Measurements from ENCODE around the gene WNT7B.
A peak's percentile ranks its signal among the peaks of the same experiment; 100 is the strongest.
"Not testable (repeated sequence)": the region's sequence is repeated elsewhere in the genome, so short reads cannot be mapped to it uniquely, and the experiment has no call there.

The WNT7B gene

DNA sequence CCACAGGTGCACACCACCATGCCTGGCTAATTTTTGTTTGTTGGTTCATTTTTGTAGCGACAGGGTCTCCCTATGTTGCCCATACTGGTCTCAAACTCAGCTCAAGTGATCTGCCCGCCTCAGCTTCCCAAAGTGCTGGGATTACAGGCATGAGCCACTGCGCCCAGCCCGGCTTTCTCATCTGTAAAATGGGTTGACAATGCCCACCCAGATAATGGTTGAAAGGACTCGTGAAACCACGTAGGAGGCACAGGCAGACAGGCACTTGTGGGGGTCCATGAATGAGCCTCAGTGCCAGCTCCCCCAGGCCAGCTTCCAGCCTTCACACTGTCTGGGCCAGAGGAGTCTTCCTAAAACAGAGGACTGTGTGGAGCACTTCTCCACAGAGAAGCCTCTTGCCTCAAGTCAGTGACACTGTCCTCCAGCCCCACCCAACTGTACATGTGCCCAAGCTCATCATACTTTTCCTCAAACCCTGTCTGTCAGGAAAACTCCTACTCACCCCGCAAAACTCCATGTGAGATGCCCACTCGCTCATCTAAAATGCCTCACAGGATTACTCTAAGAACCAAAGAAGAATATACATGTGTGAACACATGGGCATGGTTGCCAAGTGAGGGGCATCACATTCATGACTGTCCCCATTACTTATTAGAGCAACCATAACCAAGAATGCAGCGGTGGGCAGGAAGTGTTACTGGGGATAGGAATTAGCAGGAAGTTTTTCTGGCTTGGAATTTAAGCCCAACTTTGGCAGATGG lies 32.1 kb upstream of the WNT7B start:
- no peak for DNase-seq

DNA sequence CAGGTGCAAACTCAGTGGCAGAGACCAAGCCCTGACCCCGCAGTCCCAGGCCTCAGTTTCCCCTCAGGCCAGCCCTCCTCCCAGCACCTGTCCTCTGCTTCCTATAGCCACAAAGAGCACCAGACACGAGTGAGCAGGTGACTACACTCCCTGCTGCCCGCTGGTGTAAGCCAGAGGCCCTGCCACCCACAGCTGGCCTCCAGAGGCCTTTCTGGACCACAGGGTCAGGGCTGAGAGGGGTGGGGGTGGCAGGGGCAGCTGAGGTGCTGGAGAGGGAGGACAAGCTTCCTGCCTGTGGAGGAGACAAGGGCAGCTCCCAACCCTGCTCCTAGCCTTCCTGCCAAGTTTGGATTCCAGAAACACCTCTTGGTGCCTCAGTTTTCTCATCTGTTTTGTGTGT lies 31.3 kb upstream of the WNT7B start:
- DNase-seq, result no peak

DNA sequence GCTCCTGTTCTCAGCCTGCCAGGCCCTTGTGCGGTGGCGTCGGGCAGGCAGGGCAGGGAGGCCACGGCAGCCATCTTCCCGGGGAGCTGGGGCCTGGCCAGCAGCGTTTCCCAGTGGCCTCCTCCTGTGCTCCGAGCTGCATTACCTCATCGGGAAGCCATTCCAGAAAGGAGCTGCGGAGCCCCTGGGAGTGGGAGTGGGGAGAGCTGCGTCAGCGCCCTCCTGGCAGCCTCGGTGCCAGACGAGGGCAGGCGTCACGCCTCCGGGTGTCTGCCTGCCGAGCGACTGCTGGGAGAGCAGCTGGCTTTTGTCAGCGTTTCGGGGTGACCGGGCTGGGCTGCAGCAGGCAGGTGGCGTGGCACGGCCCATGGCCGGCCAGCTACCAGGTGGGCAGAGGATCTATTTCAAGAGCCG lies 30.9 kb upstream of the WNT7B start:
- DNase-seq, result peak in 14 of 56 donors; percentile 32 to 66 (median 49)

DNA sequence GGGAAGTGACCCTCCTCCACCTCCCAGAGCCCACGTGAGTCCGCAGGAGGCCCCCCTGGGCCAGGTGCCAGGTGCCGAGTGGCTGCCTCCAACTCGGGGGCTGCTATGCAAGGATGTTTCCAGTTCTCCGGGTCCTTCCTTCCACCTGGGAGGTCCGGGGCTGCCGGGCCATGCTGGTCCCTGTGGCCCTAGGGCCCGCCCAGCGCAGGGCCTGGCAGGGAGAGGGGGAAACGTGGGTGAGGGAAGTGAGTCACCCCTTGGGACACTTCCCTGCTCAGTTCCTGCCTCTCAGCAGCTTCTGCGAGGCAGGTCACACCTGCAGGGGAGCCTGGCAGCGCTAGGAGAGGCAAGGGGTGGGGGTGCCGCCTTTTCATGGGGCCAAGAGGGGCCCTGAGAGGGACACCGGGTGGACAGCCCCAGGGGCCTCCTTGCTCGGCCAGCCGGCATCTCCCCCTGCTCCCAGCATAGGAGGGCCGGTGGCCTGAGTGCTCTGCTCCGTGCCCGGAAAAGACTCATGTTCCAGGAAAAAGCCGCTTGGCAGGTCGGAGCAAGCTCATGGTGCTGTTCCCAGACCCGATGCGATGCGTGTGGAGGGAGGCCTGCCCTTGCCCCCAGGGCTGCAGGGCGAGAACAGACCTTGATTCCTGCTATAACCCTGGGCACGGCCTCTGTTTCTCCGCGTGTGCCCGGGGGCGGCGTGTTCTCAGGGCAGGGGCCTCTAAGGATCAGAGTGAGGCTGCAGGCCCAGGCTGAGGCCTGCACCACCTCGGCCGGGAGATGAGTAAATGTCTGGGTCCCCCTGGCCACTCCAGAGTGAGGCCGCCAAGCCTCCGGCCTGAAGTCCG lies 30.3 kb upstream of the WNT7B start:
- DNase-seq, result no peak

DNA sequence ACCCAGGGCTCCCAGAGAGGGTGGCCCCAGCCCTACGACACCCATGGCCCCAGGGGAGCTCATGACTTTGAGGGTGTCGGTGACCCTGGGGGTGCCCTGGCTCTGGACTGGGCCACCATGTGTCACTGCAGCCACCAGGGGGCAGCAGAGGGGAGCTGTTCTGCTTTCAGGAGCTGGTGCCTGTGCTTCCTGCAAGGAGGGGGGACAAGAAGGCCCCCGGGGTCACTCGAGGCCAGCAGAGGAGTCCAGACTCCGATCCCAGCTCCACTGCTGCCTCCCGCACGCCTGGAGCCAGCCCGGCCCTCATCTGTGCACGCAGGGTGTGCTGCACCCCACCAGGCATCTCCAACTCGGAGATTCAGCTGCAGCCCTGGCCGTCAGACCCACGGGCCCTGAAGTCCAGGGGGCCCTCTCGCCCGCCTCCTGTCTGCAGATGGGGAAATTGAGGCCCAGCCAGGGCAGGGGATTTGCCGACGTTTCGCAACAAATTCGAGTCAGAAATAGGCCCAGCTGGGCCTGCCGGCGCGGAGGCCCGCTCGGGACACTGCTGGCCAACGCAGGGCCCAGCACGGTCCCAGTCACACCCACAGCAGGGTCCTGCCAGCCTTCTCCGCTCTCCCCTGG lies 29.5 kb upstream of the WNT7B start:
- peak in 55 of 56 donors; percentile 39 to 95 (median 83) for DNase-seq

DNA sequence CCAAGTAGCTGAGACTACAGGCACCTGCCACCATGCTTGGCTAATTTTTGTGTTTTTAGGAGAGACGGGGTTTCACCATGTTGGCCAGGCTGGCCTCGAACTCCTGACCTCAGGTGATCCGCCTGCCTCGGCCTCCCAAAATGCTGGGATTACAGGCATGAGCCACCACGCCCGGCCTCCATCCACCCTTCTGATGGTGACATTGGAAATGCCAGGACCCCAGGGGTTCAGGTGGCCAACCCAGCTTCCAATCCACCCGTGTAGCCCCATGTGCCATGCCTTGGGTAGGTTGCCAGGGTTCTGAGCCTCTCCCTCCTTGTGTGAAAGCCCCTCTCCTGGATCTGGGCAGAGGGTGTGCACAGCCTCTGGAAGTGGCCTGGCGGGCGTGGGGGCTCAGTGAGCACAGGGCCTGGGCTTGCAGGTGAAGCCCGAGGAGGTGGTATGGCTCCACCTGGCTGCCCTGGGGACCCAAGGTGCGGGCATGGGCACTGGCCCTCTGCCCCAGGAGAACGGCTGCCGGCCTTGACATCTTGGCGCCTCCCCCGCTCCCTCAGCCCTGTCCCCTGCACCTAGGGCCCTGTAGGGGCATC lies 28.2 kb upstream of the WNT7B start:
- DNase-seq, result not testable (repeated sequence)

DNA sequence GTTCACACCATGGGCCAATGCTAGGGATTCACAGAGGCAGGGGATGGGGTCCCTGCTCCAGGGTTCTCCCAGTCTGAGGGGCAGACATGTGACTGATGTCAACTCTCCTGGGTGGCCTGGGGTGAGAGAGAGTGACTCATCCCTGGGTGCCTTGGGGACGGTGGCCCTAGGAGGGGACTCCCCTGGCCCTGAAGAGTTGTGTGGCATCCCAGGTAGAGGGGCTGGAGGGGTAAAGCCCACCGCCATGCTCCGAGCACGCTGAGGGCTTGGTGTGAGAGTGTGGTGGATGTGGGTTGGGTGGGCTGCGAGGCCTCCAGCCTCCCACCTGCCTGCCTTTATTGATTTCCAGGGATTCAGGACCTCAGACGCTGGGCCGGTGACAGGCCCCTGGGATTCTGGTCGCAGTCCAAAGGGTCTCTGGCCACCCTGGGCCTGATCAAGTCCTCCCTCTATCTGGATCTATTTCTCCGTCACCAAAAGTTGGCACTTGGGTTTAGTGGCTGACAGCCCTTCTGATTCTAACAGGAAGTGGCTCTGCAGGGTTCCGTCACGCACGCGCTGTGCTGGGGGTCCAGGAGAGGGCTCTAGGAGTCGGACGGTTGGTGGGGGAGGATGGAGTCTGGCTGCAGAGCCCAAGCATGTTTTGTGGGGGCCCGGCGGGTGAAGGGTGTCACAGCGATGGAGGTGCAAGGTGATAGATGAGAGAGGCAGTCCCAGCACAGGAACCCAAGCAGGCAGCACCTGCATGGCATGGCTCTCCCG lies 27.3 kb upstream of the WNT7B start:
- no peak for DNase-seq

DNA sequence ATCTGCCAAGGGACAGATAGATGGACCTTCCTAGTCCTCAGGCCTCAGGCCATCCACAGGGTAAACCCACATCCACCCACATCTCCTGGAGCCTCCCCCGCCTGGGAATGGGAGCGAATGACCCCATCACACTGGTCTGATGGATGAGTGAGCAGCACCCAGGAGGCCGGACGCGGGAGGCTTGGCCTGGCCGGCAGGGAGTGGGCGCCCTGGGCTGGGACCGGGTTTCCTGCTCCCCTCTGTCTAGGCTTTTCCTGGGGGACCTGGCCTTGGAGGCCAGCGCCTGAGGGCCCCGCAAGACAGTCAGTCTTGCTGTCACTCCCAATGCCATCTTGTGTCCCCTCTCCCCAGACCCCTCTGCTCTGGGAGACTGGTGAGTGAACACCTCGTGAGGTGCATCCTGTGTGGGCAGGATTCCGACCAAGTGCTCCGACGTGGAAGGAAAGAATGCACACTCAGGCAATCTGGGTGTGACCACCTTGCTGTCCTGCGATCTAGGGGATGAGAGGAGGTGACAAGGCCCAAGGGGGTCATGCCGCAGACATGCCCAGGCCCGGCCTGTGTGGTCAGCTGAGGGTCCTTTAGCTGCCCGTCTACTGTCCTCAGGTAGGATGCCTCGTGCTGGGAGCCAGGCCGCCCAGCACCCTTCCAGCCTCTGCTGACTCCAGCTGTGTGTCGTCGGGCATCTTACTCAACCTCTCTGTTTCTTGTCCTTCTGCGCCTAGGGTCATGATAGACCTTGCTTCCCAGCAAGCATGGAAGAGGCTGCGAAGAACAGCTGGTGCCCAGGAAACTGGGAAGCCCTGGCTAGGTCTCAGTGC lies 26.5 kb upstream of the WNT7B start:
- DNase-seq, result no peak

DNA sequence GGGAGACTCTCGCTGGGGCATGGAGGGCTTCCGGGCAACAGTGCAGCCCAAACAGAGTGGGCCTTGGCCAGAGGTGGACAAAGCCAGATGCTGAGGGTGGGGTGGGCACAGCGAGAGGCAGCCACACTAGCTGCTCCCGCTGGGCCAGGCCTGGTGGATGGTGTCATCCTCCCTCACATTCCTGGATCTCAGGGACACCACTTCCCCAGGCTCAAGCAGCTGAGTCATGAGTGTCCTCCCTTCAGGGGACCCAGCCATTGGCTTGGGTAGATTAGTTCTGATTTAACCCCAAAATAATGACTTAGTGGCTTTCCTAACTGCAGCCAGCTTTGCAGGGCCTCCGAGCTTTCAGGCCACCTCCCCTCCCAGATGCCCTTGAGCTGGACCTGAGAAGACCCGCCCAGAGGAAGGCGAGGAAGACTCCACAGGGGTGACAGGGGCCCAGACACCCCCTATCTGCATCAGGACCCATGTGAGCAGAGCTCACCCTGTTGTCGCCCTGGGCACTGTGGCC lies 25.9 kb upstream of the WNT7B start:
- DNase-seq, result no peak

DNA sequence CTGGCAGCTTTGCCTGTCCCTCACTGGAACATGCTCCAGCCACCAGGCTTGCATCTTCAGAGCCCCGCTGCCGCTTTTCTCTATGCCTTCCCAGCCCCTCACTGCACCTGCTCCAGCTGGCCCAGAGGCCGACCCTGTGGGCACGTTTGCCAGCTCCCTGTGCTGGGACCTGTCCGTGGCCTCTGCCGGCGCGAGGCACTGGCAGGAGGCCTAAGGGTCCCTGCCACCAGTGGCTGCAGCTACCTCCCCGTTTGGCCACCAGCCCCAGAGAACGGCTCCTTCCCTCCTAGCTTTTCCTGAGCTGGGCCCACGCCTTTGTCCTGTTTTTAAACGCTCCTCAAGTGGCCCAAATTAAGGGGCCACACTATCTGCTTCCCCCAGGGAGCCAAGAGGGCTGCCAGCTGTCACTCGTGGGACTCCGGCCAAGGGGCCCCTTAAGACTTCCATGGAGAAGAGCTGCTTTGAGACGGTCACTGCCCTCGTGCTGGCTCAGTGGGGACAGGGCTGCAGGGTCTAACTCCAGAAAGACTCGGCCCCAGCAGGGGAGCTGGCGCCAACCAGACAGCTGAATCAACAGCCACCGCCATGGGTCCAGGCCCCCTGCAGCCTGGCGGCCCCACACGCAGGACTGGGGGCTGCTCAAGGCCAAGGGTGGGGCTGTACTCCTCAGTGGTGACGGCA lies 24.6 kb upstream of the WNT7B start:
- DNase-seq, result no peak

DNA sequence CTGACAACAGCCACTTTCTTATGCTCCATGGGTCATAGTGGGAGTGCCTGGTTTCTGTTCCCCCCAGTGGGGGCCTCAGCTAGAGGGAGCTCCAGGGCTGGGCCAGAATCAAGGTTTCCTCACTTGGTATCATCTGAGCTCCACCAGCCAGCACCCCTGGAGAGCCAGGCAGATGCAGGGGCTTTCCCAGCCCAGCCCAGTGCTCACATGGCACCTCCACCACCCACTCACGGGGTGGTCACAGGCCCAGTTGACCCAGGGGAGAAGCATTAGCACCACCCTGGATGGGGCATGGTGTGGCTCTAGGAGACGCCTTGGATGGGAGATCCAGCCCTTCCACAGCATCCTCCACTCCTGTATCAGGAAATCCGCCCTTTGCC lies 24.1 kb upstream of the WNT7B start:
- DNase-seq, result no peak

DNA sequence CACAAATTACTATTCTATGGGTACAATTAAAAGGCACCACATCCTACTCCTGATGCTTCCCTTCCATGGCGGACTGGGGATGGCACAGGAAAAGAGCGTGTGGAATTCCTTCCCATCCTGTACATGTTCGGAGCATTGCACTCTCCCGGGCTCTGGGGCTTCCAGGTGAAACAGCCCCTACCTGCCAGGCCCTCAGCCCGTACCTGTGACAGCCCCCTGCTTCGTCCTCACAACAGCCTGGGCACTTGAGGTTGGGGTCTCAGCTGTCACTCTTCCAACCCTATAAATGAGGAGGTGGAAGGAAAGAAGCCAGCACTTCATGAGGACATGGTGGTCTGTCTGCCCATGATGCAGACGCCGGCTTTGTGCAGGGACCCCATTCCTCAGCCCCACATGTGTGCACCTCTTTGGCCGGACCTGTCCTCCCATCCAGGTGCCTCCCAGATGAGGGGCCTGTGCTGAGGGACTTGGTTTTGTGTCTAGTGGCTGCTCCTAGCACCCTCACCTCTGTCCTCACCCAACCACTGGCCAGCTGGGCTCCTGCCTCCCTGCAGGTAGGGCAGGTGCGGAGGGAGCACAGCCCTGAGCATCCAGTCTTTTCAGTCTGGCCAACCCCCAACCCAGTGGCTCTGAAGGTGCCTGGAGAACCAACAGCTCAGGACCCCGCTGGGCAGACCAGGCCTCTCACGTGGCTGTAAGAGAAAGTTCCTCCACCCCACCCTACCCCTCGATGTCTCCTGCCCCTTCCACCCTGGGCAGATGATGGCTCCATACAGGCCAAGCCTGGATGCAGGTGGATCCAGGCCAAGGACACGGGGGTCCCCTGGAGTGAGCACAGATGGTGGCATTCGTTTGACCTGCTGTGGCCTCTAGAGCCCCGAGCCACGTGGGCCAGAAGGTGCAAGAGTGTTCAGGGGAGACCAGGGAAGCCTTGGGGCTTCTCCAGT lies 23.4 kb upstream of the WNT7B start:
- no peak for DNase-seq

DNA sequence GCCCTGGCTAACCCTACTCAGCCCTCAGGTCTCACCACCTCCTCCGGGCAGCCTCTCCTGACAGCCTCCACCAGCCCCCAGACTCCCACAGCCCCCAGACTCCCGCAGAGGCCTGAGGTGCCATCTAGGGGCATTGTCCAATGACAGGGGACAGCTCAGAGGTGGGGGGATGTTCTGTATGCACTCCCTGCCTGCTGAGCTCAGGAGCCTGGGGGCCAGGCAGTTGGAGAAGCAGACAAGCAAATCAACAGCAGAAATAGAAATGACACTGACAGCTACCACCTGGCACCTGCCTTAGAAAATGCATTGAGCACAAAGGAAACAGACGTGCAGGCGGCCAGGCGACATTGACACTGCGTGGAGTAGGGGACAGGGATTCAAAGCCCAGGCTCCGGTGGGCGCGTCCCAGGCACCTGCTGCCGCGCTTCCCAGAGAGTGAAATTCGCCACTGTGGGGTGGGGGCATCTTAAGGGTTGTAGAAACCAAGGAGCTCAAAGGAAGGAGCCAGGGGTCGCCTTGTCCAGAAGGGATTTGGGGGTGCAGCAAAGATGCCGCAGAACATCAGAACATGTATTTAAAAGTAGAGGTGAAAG lies 22.5 kb upstream of the WNT7B start:
- DNase-seq, result no peak

DNA sequence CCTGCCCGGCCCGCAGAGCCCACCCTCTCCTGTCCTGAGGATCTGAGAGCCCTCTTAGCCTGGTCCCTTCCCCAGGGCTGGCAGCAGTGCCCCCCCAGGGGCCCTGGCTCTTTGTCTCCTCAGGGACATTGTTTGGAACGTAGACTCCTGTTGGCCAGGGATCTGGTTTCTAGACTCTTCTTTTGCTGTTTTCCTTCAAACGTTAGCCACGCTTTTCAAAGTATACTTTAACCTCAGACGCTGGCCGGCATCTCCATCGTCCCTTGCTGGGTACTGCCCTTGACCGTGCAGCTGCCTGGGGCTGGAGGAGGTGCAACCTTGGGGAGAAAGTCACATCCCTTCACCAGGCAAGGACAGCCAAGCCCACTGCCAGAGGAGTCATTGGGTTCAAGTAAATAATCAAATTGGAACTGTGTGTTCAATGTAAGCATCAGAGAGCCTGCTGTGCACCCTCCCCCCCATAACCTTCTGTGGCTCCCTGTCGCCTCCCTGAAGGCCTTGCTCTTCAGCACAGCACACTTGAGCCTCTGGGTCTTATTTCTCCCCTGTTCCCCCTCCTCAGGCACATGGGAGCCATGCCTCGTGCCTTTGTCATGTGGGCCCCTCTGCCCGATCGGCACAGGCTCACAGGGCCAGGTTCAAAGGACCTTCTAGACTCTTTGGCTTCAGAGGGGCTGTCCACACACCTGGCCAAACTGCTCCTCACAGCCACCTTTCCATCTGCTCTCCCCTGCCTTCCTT lies 21.8 kb upstream of the WNT7B start:
- DNase-seq, result no peak

DNA sequence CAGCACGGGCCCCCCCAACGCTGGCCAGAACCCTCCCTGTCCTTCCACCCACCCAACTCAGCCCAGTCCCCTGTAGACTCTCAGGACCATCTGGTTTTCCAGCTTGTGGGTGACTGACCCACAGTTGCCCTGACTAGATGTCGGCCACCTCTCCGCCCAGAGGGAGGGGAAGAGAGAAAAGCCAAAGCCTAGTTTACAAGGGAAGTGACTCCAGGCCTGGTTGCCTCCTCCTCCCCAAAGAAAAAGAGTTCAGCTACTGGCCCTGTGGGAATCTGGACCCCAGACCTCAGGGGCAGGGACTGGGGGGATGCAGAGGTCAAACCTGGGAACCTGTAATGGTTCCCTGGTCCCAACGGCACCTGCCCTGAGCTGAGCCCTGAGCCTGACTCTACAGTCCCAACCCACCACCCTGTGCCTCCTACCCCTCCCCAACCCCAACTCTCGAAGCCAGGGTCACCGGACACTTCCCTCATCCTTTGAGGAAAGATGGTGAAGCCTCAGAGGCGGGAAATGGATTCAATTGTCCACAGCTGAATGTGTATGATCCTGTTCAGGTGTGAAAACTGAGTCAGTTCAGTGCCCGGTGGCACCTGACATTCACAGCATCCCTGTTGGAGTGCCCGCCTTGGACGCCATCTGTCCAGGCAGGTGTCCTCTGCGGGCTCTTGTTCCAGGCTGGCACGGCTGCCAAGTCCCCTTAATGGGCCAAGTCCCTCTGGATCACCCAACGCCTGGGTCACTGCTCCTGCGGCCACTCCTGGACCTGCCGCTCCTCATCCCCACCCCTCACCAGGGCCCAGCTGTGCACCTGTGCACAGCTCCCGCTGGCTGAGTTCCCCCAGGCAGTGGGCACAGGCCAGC lies 21.0 kb upstream of the WNT7B start:
- no peak for DNase-seq

Data from nucleus accumbens (tissue), 56 donors.